DND-41 (cell line): ENCODE measurements around the gene MYO1B.

Source experiments
- ATAC-seq: fragments of 200-7000 bp; cut with Tn5 transposase; 3 replicates; pipeline ENCODE4 v1.9.1; 2021; ENCODE audit warnings: low read depth; ENCODE audit not compliant: insufficient read depth
- DNase-seq: peaks from one replicate; pipeline ENCODE4 v3.0.0-alpha.2; 2020
- H2AFZ ChIP-seq: 2 replicates; pipeline ENCODE4 v1.6.0; 2012; ENCODE audit warnings: low read depth, low read length
- H3K27ac ChIP-seq: 2 replicates; pipeline ENCODE4 v1.5.1; 2012; ENCODE audit warnings: low read length, inconsistent platforms
- H3K27me3 ChIP-seq: fragments of 200-600 bp; sonication (generic); 2 replicates; pipeline ENCODE4 v1.6.0; 2012; ENCODE audit warnings: low read length, mild to moderate bottlenecking, inconsistent platforms; ENCODE audit not compliant: insufficient read depth, poor library complexity
- H3K36me3 ChIP-seq: 2 replicates; pipeline ENCODE4 v1.5.1; 2012; ENCODE audit warnings: low read length, inconsistent platforms; ENCODE audit not compliant: insufficient read depth
- H3K4me1 ChIP-seq: 2 replicates; pipeline ENCODE4 v1.5.1; 2012; ENCODE audit warnings: mild to moderate bottlenecking, low read length; ENCODE audit not compliant: insufficient read depth
- H3K4me2 ChIP-seq: 2 replicates; pipeline ENCODE4 v1.6.0; 2012; ENCODE audit warnings: mild to moderate bottlenecking, moderate library complexity, low read length, inconsistent platforms; ENCODE audit not compliant: insufficient read depth
- H3K4me3 ChIP-seq, 2 experiments: fragments of 200-600 bp in 1 of 2; shearing (Covaris generic) in 1 of 2; 2 replicates each; pipeline ENCODE4 v1.5.1; 2012 to 2016; ENCODE audit warnings: inconsistent platforms in 2 of 2, low read length in 2 of 2, mild to moderate bottlenecking in 2 of 2, low read depth in 1 of 2, moderate library complexity in 1 of 2
- H3K79me2 ChIP-seq: 2 replicates; pipeline ENCODE4 v1.6.0; 2012; ENCODE audit warnings: low read length, inconsistent platforms; ENCODE audit not compliant: insufficient read depth
- H3K9ac ChIP-seq: 2 replicates; pipeline ENCODE4 v1.6.0; 2012; ENCODE audit warnings: low read depth, mild to moderate bottlenecking, inconsistent platforms, low read length, moderate library complexity
- H3K9me3 ChIP-seq: 2 replicates; pipeline ENCODE4 v1.5.1; 2012; ENCODE audit warnings: low read length, moderate library complexity, mild to moderate bottlenecking, inconsistent platforms; ENCODE audit not compliant: insufficient read depth, severe bottlenecking
- H4K20me1 ChIP-seq: 2 replicates; pipeline ENCODE4 v1.6.0; 2012; ENCODE audit warnings: low read length; ENCODE audit not compliant: insufficient read depth
- EZH2 ChIP-seq: IDR thresholded peaks from 3 replicates; pipeline ENCODE4 v1.6.1; 2012; ENCODE audit warnings: borderline replicate concordance, low read depth, mild to moderate bottlenecking, moderate library complexity, low read length, inconsistent platforms; ENCODE audit not compliant: severe bottlenecking
- TF ChIP-seq, protein P1 (sequence below): IDR thresholded peaks from 2 replicates; pipeline ENCODE4 v1.5.1; 2012; ENCODE audit warnings: borderline replicate concordance, low read length, moderate library complexity, mild to moderate bottlenecking; ENCODE audit not compliant: poor library complexity, severe bottlenecking; ENCODE audit errors: extremely low read depth

MYO1B gene

GRCh38 chr2:191244350-191244749 is 854 bp upstream of the MYO1B start:
- Histone ChIP-seq H2AFZ (no peak overlapping the region), H3K79me2 (peaks cover 3% of the 10 kb centered on the region; the same call in 1 of the 2 replicates), H3K9ac (no peak overlapping the region), H3K4me3 (no peak overlapping the region), H3K36me3 (no peaks in the 10 kb centered on the region; the same call in 1 of the 2 replicates), H3K9me3 (no peaks in the 10 kb centered on the region), H3K4me1 (peaks cover 25% of the 10 kb centered on the region), H3K27me3 (no peaks in the 10 kb centered on the region), H3K27ac (no peak overlapping the region), H3K4me2 (0 out of 2 replicates have a peak overlapping the region, but pooled peaks have one; percentile 99), H4K20me1 (peaks cover 6% of the 10 kb centered on the region; the same call in 1 of the 2 replicates)
- DNase-seq (no peak), ATAC-seq (no peak)
- TF ChIP-seq, protein P1, sequence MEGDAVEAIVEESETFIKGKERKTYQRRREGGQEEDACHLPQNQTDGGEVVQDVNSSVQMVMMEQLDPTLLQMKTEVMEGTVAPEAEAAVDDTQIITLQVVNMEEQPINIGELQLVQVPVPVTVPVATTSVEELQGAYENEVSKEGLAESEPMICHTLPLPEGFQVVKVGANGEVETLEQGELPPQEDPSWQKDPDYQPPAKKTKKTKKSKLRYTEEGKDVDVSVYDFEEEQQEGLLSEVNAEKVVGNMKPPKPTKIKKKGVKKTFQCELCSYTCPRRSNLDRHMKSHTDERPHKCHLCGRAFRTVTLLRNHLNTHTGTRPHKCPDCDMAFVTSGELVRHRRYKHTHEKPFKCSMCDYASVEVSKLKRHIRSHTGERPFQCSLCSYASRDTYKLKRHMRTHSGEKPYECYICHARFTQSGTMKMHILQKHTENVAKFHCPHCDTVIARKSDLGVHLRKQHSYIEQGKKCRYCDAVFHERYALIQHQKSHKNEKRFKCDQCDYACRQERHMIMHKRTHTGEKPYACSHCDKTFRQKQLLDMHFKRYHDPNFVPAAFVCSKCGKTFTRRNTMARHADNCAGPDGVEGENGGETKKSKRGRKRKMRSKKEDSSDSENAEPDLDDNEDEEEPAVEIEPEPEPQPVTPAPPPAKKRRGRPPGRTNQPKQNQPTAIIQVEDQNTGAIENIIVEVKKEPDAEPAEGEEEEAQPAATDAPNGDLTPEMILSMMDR = no peak
- TF ChIP-seq EZH2 = no peak

DNA sequence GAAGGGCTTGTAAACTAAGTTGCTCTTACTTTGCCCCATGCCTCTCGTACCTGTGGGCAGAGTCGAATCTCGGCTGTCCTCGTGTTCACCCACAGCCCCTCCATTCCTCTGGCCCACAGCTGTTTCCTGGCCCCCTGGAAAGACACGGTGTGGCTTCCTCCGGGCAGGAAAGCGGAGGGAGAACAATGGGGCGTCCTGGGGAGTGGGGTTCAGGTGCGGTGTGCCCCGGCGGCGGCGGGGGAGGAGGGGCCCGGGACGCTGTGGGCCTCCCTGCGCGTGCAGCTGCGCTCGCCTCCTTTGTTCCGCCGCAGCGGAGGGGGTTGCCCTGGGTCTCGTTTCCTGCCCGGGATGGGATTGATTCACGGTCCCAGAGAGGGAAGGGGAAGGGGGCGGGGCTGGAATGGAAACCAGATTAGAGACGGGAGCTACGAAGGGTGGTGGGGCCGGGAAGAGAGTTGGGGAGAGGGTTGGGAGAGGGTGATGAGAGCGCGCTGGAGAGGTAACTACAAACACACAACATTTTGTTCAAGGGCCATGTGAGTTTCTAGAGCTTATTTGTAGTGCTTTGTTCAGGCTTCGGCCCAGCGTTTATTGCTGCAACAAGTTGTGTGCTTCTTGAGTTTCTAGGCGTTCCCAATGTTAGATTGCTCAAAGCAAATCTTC is 796 bp downstream of the MYO1B start:
- Histone ChIP-seq H3K27me3 (no peaks in the 10 kb centered on the region), H3K9ac (peak overlapping the region; percentile 69), H3K36me3 (no peaks in the 10 kb centered on the region; the same call in 1 of the 2 replicates), H3K9me3 (no peaks in the 10 kb centered on the region), H3K27ac (peak overlapping the region; percentile 70; the same call in 1 of the 2 replicates), H3K4me2 (peak overlapping the region; percentile 99), H3K79me2 (peaks cover 3% of the 10 kb centered on the region; the same call in 1 of the 2 replicates), H2AFZ (peak overlapping the region; percentile 94), H3K4me1 (peaks cover 25% of the 10 kb centered on the region), H3K4me3 (peak overlapping the region; percentile 52 to 90), H4K20me1 (peaks cover 11% of the 10 kb centered on the region; the same call in 1 of the 2 replicates)
- TF ChIP-seq EZH2 = no peak
- TF ChIP-seq, protein P1 = no peak
- peak; percentile 73 for ATAC-seq
- DNase-seq = peak; percentile 80

DNA sequence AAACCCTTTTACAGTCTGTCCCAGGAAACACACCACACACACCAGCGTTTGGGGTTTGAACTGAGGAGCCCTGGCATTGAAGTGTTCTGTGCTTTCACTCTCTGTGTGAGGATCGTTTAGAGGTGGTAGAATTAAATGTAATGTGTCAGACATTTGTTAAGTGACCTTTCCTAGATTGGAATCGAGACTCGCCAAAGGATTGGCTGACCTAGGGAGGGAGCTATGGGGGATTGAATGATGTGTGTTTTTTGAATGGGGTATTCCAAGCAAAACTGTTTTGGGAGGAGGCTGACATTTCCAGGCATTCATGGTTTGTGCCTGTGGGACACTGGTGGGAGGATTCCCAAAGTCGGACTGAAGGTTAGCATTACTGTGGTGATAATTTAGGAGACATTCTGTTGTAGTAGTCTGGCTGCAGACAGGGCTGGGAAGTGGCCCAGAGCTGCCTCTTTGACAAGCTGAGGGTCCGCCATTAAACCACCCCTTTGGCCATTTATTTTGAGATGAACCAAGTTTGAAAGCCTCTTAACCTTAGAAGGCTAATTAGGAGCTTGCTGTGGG is 1.7 kb downstream of the MYO1B start:
- Histone ChIP-seq H3K4me3 (no peak overlapping the region; a peak in 1 of 4 replicates), H3K9me3 (no peaks in the 10 kb centered on the region), H3K27me3 (no peaks in the 10 kb centered on the region), H3K36me3 (no peaks in the 10 kb centered on the region; the same call in 1 of the 2 replicates), H2AFZ (no peak overlapping the region), H3K4me1 (peaks cover 25% of the 10 kb centered on the region), H3K4me2 (peak overlapping the region; percentile 99; the same call in 1 of the 2 replicates), H4K20me1 (peaks cover 11% of the 10 kb centered on the region; the same call in 1 of the 2 replicates), H3K79me2 (peaks cover 3% of the 10 kb centered on the region; the same call in 1 of the 2 replicates), H3K27ac (no peak overlapping the region), H3K9ac (0 out of 2 replicates have a peak overlapping the region, but pooled peaks have one; percentile 69)
- ATAC-seq (no peak), DNase-seq (no peak)
- no peak for TF ChIP-seq EZH2
